ENCODE data around the gene HPGD.

HPGD gene

GRCh38 chr4:174561560-174561959, 39.3 kb upstream of the HPGD start:
- Histone ChIP-seq H3K27ac (ENCODE audit: low read depth, low read length) (no peak overlapping the region), H3K4me2 (ENCODE audit: low read length) (no peak overlapping the region), H3K27me3 (ENCODE audit: control insufficient read depth, low read length) (no peaks in the 10 kb centered on the region), H3K4me1 (ENCODE audit: control insufficient read depth, low read length) (peaks cover 3% of the 10 kb centered on the region; the same call in 1 of the 2 replicates), H3F3A (ENCODE audit: control insufficient read depth, insufficient read depth) (no peaks in the 10 kb centered on the region), H4K20me1 (ENCODE audit: control insufficient read depth, insufficient read depth, low read depth, low read length) (no peaks in the 10 kb centered on the region), H3K4me3 (ENCODE audit: low read length) (no peak overlapping the region), H3K36me3 (ENCODE audit: control insufficient read depth, low read length) (no peaks in the 10 kb centered on the region), H3K79me2 (ENCODE audit: control insufficient read depth, low read length) (no peaks in the 10 kb centered on the region), H3K9me2 (replicated peaks; ENCODE audit: control insufficient read depth, low read length) (peaks cover 3% of the 10 kb centered on the region; the same call in 1 of the 2 replicates), H3K9me3 (ENCODE audit: control insufficient read depth, insufficient read depth, low read length) (no peaks in the 10 kb centered on the region)
- TF ChIP-seq EZH2phosphoT487 (IDR thresholded peaks at IDR 0.05; ENCODE audit: borderline replicate concordance, low read length): no peak
- TF ChIP-seq, protein P1, sequence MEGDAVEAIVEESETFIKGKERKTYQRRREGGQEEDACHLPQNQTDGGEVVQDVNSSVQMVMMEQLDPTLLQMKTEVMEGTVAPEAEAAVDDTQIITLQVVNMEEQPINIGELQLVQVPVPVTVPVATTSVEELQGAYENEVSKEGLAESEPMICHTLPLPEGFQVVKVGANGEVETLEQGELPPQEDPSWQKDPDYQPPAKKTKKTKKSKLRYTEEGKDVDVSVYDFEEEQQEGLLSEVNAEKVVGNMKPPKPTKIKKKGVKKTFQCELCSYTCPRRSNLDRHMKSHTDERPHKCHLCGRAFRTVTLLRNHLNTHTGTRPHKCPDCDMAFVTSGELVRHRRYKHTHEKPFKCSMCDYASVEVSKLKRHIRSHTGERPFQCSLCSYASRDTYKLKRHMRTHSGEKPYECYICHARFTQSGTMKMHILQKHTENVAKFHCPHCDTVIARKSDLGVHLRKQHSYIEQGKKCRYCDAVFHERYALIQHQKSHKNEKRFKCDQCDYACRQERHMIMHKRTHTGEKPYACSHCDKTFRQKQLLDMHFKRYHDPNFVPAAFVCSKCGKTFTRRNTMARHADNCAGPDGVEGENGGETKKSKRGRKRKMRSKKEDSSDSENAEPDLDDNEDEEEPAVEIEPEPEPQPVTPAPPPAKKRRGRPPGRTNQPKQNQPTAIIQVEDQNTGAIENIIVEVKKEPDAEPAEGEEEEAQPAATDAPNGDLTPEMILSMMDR (IDR thresholded peaks at IDR 0.05; ENCODE audit: low read depth, low read length, poor library complexity, severe bottlenecking): no peak

DNA sequence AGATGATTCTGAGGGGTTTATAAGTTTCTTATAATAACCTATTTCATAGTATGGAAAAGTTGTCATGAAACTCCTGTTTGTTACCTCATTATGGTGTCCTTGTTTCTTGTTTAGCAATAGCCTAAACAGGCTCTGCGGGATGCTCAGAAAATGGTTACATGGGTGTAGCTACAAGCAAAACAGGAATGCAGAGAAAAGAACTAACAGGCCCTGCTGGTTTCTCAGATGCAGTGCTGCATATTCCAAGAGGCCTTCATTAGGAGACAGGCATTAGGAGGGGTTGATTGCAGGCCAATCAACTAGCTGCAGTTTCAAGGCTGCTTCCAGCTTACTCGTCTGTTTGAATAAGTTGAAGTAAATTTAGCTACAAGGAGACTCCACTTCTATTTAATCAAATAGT, 37.6 kb upstream of the HPGD start:
- peaks cover 3% of the 10 kb centered on the region; the same call in 1 of the 2 replicates for H3K4me1 ChIP-seq (ENCODE audit: control insufficient read depth, low read length)
- TF ChIP-seq, protein P1 (IDR thresholded peaks at IDR 0.05; ENCODE audit: low read depth, low read length, poor library complexity, severe bottlenecking): no peak
- TF ChIP-seq EZH2phosphoT487 (IDR thresholded peaks at IDR 0.05; ENCODE audit: borderline replicate concordance, low read length): no peak
- no peaks in the 10 kb centered on the region for H3K9me3 ChIP-seq (ENCODE audit: control insufficient read depth, insufficient read depth, low read length)
- H3K27me3 ChIP-seq (ENCODE audit: control insufficient read depth, low read length): no peaks in the 10 kb centered on the region
- H3K4me3 ChIP-seq (ENCODE audit: low read length): no peak overlapping the region
- H3K4me2 ChIP-seq (ENCODE audit: low read length): no peak overlapping the region
- no peaks in the 10 kb centered on the region for H4K20me1 ChIP-seq (ENCODE audit: control insufficient read depth, insufficient read depth, low read depth, low read length)
- H3F3A ChIP-seq (ENCODE audit: control insufficient read depth, insufficient read depth): no peaks in the 10 kb centered on the region
- H3K9me2 ChIP-seq (replicated peaks; ENCODE audit: control insufficient read depth, low read length): peaks cover 3% of the 10 kb centered on the region; the same call in 1 of the 2 replicates
- no peaks in the 10 kb centered on the region for H3K79me2 ChIP-seq (ENCODE audit: control insufficient read depth, low read length)
- H3K36me3 ChIP-seq (ENCODE audit: control insufficient read depth, low read length): no peaks in the 10 kb centered on the region
- no peak overlapping the region for H3K27ac ChIP-seq (ENCODE audit: low read depth, low read length)

- no peaks in the 10 kb centered on the region for H3K27me3 ChIP-seq (ENCODE audit: control insufficient read depth, low read length)
- no peaks in the 10 kb centered on the region for H3K4me1 ChIP-seq (ENCODE audit: control insufficient read depth, low read length)
- no peak overlapping the region for H3K4me3 ChIP-seq (ENCODE audit: low read length)
- TF ChIP-seq, protein P1 (IDR thresholded peaks at IDR 0.05; ENCODE audit: low read depth, low read length, poor library complexity, severe bottlenecking): no peak
- TF ChIP-seq EZH2phosphoT487 (IDR thresholded peaks at IDR 0.05; ENCODE audit: borderline replicate concordance, low read length): no peak
- no peak overlapping the region for H3K4me2 ChIP-seq (ENCODE audit: low read length)
- H3F3A ChIP-seq (ENCODE audit: control insufficient read depth, insufficient read depth): no peaks in the 10 kb centered on the region
- no peaks in the 10 kb centered on the region for H3K9me2 ChIP-seq (replicated peaks; ENCODE audit: control insufficient read depth, low read length)
- H3K9me3 ChIP-seq (ENCODE audit: control insufficient read depth, insufficient read depth, low read length): no peaks in the 10 kb centered on the region; the same call in 1 of the 2 replicates
- no peaks in the 10 kb centered on the region for H3K79me2 ChIP-seq (ENCODE audit: control insufficient read depth, low read length)
- H3K36me3 ChIP-seq (ENCODE audit: control insufficient read depth, low read length): no peaks in the 10 kb centered on the region
- H4K20me1 ChIP-seq (ENCODE audit: control insufficient read depth, insufficient read depth, low read depth, low read length): no peaks in the 10 kb centered on the region
- no peak overlapping the region for H3K27ac ChIP-seq (ENCODE audit: low read depth, low read length)
Measured at GRCh38 chr4:174555789-174556630, 33.7 kb upstream of the HPGD start.
